HepG2 (cell line): ENCODE measurements around the gene FAM25C. TPM values are rescaled to one million over a fixed set of nuclear protein-coding genes. Genes with fewer than 3 reads are reported as not detected.
A peak's percentile ranks its signal among the peaks of the same experiment; 100 is the strongest.
"Not testable (repeated sequence)": the region's sequence is repeated elsewhere in the genome, so short reads cannot be mapped to it uniquely, and the experiment has no call there.

Experiments used
- ATAC-seq: fragments of 200-7000 bp; cut with Tn5 transposase; 3 replicates; pipeline ENCODE4 v1.9.1; 2020; ENCODE audit warnings: mild to moderate bottlenecking, moderate library complexity
- Bru-seq: library from RNA; stranded (reverse); fragments of 400-500 nt; gene quantifications from one replicate; lab custom pipeline; 2021; lab: Mats Ljungman, UMichigan
- BruChase-seq, 2 experiments: library from RNA; stranded (reverse); fragments of 400-500 nt; gene quantifications; one replicate each; lab custom pipeline; 2021; lab: Mats Ljungman, UMichigan
- BruUV-seq: library from RNA; stranded (reverse); fragments of 400-500 nt; replicated peaks from 2 replicates; lab custom pipeline; 2021; lab: Mats Ljungman, UMichigan
- CTCF ChIA-PET: fragments of 300-600 bp; formaldehyde crosslinking; extraction: SDS; loops from one replicate; lab custom pipeline; 2021; ENCODE audit warnings: low total read pairs, inconsistent platforms, low intra/inter-chr PET ratio; lab: Yijun Ruan, JAX
- POLR2A ChIA-PET: fragments of 350-600 bp; sonication (Branson Sonifier 250); formaldehyde crosslinking; loops from one replicate; lab custom pipeline; 2020; ENCODE audit warnings: antibody characterized with exemption, inconsistent platforms; lab: Yijun Ruan, JAX
- DNase-seq: peaks from one replicate; pipeline ENCODE4 v3.0.0-alpha.2; 2015; ENCODE audit warnings: low spot score
- FAIRE-seq: peaks from 3 replicates; lab custom pipeline; 2011; peaks lifted over from hg19 to GRCh38; lab: Jason Lieb, UNC
- H2AFZ ChIP-seq: one replicate; pipeline ENCODE4 v1.6.1; 2011; ENCODE audit warnings: low read length, inconsistent platforms
- H3K27ac ChIP-seq: fragments of 300-600 bp; 3 replicates; pipeline ENCODE4 v1.8.0; 2011; ENCODE audit warnings: mixed run types, mild to moderate bottlenecking, mixed read lengths, low read length, inconsistent platforms; ENCODE audit not compliant: insufficient read depth; ENCODE audit errors: extremely low read length
- H3K27me3 ChIP-seq, 2 experiments: fragments of 200-600 bp in 1 of 2; 2 replicates in 1 of 2; 3 replicates in 1 of 2; pipeline versions ENCODE4 v1.6.0 to v1.8.0; 2011; ENCODE audit warnings: low read length in 2 of 2, mild to moderate bottlenecking in 2 of 2, moderate library complexity in 2 of 2, inconsistent platforms in 1 of 2; ENCODE audit not compliant: insufficient read depth in 2 of 2, control insufficient read depth in 1 of 2
- H3K36me3 ChIP-seq, 2 experiments: fragments of 200-600 bp in 1 of 2; replicated peaks in 1 of 2; 2 replicates in 1 of 2; 3 replicates in 1 of 2; pipeline versions ENCODE4 v1.5.1 to v1.8.0; 2011; ENCODE audit warnings: low read length in 2 of 2, inconsistent platforms in 1 of 2; ENCODE audit not compliant: insufficient read depth in 2 of 2, control insufficient read depth in 1 of 2
- H3K4me1 ChIP-seq: 2 replicates; pipeline ENCODE4 v1.5.1; 2012; ENCODE audit warnings: low read length, inconsistent platforms; ENCODE audit not compliant: insufficient read depth
- H3K4me2 ChIP-seq: 2 replicates; pipeline ENCODE4 v1.6.0; 2011; ENCODE audit warnings: low read depth, low read length, inconsistent platforms
- H3K4me3 ChIP-seq, 3 experiments: fragments of 200-600 bp in 1 of 3; sonication (generic), shearing (Covaris generic) in 1 of 3; replicated peaks in 1 of 3; 2 replicates each; pipeline ENCODE4 v1.5.1; 2011 to 2016; ENCODE audit warnings: low read length in 3 of 3, inconsistent platforms in 2 of 3, low read depth in 2 of 3, mild to moderate bottlenecking in 2 of 3, control low read depth in 1 of 3, mixed read lengths in 1 of 3; ENCODE audit not compliant: insufficient read depth in 1 of 3
- H3K79me2 ChIP-seq: one replicate; pipeline ENCODE4 v1.6.1; 2011; ENCODE audit warnings: low read length, inconsistent platforms; ENCODE audit not compliant: insufficient read depth
- H3K9ac ChIP-seq: 2 replicates; pipeline ENCODE4 v1.6.0; 2011; ENCODE audit warnings: mild to moderate bottlenecking, low read depth, low read length, inconsistent platforms; ENCODE audit not compliant: insufficient read depth
- H3K9me3 ChIP-seq: 2 replicates; pipeline ENCODE4 v1.5.1; 2012; ENCODE audit warnings: mild to moderate bottlenecking, low read length
- H4K20me1 ChIP-seq: 2 replicates; pipeline ENCODE4 v1.6.0; 2011; ENCODE audit warnings: inconsistent platforms, mild to moderate bottlenecking, low read length, moderate library complexity; ENCODE audit not compliant: insufficient read depth
- WGBS: methylation state at CpG from one replicate; pipeline ENCODE4 v1.1.6; 2017; ENCODE audit warnings: low lambda C conversion rate; 5-methylcytosine and 5-hydroxymethylcytosine counted together
- in situ Hi-C: cut with HindIII; loops from 2 replicates; pipeline ENCODE4 v1.10.0; 2017; ENCODE audit warnings: low pct_unique_long_range_greater_than_20kb; ENCODE audit not compliant: extremely low pct_ligation_motif_present
- intact Hi-C: fragments of 100-400 bp; cut with micrococcal nuclease; formaldehyde crosslinking; loops from one replicate; pipeline ENCODE4 v1.10.0; 2022; ENCODE audit not compliant: unreplicated experiment
- long read RNA-seq, 2 experiments: library from RNA in 1 of 2; library from polyadenylated mRNA in 1 of 2; stranded (forward) in 1 of 2; unstranded in 1 of 2; transcript quantifications; one replicate each; pipeline ENCODE4 v2.0.0, GENCODE V29; 2019 to 2022
- polyA minus RNA-seq, 3 experiments: library from RNA; depleted of rRNA, polyadenylated mRNA; stranded (reverse); fragments of >200 nt; gene quantifications; 2 replicates each; pipeline ENCODE4 v1.2.3, GENCODE V29; 2011; ENCODE audit warnings: low replicate concordance in 1 of 3
- polyA plus RNA-seq, 8 experiments: library from polyadenylated mRNA; depleted of rRNA in 3 of 8; stranded (reverse) in 7 of 8; unstranded in 1 of 8; fragments of >200 nt; fragmentation: Illumina TruSeq in 4 of 8; extraction: Trizol in 4 of 8; gene quantifications; 2 replicates each; pipeline versions ENCODE4 v1.2.1 to v1.2.3, GENCODE V29; 2011 to 2016; ENCODE audit warnings: low read depth in 4 of 8, missing spikeins in 1 of 8, mixed read lengths in 1 of 8; ENCODE audit not compliant: insufficient read depth in 1 of 8
- total RNA-seq, 5 experiments: library from RNA; depleted of rRNA; stranded (reverse); fragments of >200 nt; fragmentation: Illumina TruSeq; extraction: Trizol; gene quantifications; 2 replicates each; pipeline ENCODE4 v1.2.3, GENCODE V29; 2016; ENCODE audit warnings: low read depth in 1 of 5

Gene FAM25C
- total RNA-seq (2016; rRNA removed; fragmentation: Illumina TruSeq; extraction: Trizol), result not detected in 2 replicates
- total RNA-seq (2016; cell fraction: cytosol; rRNA removed; fragmentation: Illumina TruSeq; extraction: Trizol; ENCODE audit: low read depth), result not detected in 2 replicates
- total RNA-seq (2016; cell fraction: insoluble cytoplasmic fraction; rRNA removed; fragmentation: Illumina TruSeq; extraction: Trizol), result not detected in 2 replicates
- total RNA-seq (2016; cell fraction: membrane; rRNA removed; fragmentation: Illumina TruSeq; extraction: Trizol), result not detected in 2 replicates
- not detected in 2 replicates for total RNA-seq (2016; cell fraction: nucleus; rRNA removed; fragmentation: Illumina TruSeq; extraction: Trizol)
- not detected in 2 replicates for polyA plus RNA-seq (2011; rRNA removed)
- not detected in 2 replicates for polyA plus RNA-seq (2011; cell fraction: cytosol; rRNA removed)
- polyA plus RNA-seq (2011; cell fraction: nucleus; rRNA removed), result not detected in 2 replicates
- polyA plus RNA-seq (2012), result not detected in 2 replicates
- polyA plus RNA-seq (2016; cell fraction: cytosol; fragmentation: Illumina TruSeq; extraction: Trizol; ENCODE audit: low read depth), result not detected in 2 replicates
- not detected in 2 replicates for polyA plus RNA-seq (2016; cell fraction: insoluble cytoplasmic fraction; fragmentation: Illumina TruSeq; extraction: Trizol; ENCODE audit: low read depth)
- not detected in 2 replicates for polyA plus RNA-seq (2016; cell fraction: membrane; fragmentation: Illumina TruSeq; extraction: Trizol; ENCODE audit: low read depth)
- not detected in 2 replicates for polyA plus RNA-seq (2016; cell fraction: nucleus; fragmentation: Illumina TruSeq; extraction: Trizol; ENCODE audit: insufficient read depth, low read depth)
- polyA minus RNA-seq (2011; rRNA and poly(A)+ RNA removed; ENCODE audit: low replicate concordance), result not detected in 2 replicates
- not detected in 2 replicates for polyA minus RNA-seq (2011; cell fraction: cytosol; rRNA and poly(A)+ RNA removed)
- polyA minus RNA-seq (2011; cell fraction: nucleus; rRNA and poly(A)+ RNA removed), result not detected in 2 replicates
- Bru-seq, nascent RNA, result not detected
- BruChase-seq, experiment 1, labeled RNA remaining after a 6-hour chase, result percentile 14 among the genes with signal in this experiment
- not detected for BruChase-seq, experiment 2, labeled RNA remaining after a 2-hour chase
- long read RNA-seq, experiment 1, result 0 reads
- long read RNA-seq, experiment 2, result 0 reads

DNA sequence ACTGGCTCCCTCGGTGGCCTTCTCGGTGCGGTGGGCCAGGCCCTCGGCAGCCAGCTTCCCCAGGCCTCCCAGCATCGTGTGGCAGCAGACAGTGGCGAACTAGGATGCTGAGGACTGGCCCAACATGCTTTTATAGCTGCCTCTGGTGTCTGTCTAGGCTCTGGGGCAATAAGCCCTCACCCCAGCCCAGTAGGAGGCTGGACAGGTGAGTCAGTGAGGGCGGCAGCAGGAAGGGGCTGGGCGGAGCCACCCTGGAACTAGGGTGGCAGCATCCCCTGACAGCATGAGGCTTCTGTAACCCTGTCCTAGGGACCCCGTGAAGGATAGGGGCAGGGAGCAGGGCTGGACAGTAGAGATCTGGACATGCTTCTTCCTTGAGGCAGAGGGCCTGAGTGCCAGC, at the start of gene FAM25C:
Gene FAM25C (minus strand): TSS at position 101 of the 400 bp plus-strand sequence. CDS start 26 bp downstream, at position 75.
- WGBS, result no CpG with 5 or more reads among the region's 9 CpGs
- CTCF ChIA-PET, FAIRE-seq: not testable (repeated sequence)

DNA sequence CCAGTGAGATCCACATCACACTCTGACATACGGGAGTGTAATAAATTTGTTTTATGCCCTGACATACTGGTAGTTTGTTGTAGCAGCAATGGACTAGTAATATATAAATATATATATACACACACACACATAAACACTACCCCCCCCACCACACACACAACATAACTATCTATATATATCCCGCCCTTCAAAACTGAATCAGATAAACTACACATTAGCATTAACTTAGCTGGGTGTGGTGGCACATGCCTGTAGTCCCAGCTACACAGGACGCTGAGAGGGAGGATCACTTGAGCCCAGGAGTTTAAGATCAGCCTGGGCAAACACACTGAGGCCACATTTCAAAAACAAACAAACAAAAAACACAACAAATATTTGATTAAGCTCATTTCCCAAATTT, 45.0 kb upstream of the FAM25C start:
- H3K9me3 ChIP-seq, H3K36me3 ChIP-seq, in situ Hi-C loops, H3K4me3 ChIP-seq, CTCF ChIA-PET, H4K20me1 ChIP-seq, intact Hi-C loops, H3K9ac ChIP-seq, H3K4me1 ChIP-seq, BruUV-seq, POLR2A ChIA-PET, FAIRE-seq, H3K4me2 ChIP-seq, DNase-seq, ATAC-seq, H3K79me2 ChIP-seq, H3K27me3 ChIP-seq, H3K27ac ChIP-seq, H2AFZ ChIP-seq: not testable (repeated sequence)
- WGBS, result 18% methylated on average over 2 of the region's 3 CpGs

More for the DNA sequence above, at the start of gene FAM25C:
- H3K4me2 ChIP-seq, H3K36me3 ChIP-seq, H3K79me2 ChIP-seq, H3K27ac ChIP-seq, H3K27me3 ChIP-seq, ATAC-seq, H3K9me3 ChIP-seq, POLR2A ChIA-PET, in situ Hi-C loops, H3K4me3 ChIP-seq, H3K9ac ChIP-seq, H2AFZ ChIP-seq, DNase-seq, H4K20me1 ChIP-seq, intact Hi-C loops, BruUV-seq, H3K4me1 ChIP-seq: not testable (repeated sequence)

DNA sequence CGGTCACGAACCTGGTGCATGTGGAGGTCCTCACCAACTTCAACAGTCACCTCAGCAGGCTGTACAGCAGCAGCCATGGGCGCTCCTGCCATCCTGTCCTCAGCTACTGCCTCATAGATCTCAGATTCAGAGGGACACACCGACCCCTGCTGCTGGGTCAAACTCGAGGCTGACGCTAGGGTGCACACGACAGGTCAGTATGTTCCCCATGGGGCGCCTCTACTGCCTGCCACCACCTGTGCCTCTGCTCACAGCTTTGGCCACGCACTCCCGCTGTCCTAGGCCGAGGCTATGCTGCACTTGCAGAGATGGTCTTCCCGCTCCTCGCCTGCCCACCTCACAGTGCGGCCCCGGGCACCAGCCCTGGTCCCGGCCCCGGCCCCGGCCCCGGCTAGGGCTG, 31.8 kb upstream of the FAM25C start:
- H3K9ac ChIP-seq, DNase-seq, H3K36me3 ChIP-seq, H3K4me2 ChIP-seq, intact Hi-C loops, H3K4me3 ChIP-seq, ATAC-seq, H2AFZ ChIP-seq, H3K4me1 ChIP-seq, FAIRE-seq, POLR2A ChIA-PET, BruUV-seq, in situ Hi-C loops, CTCF ChIA-PET, H3K9me3 ChIP-seq, H3K79me2 ChIP-seq, H4K20me1 ChIP-seq, H3K27ac ChIP-seq, H3K27me3 ChIP-seq: not testable (repeated sequence)
- WGBS, result 67% methylated on average over 3 of the region's 19 CpGs

DNA sequence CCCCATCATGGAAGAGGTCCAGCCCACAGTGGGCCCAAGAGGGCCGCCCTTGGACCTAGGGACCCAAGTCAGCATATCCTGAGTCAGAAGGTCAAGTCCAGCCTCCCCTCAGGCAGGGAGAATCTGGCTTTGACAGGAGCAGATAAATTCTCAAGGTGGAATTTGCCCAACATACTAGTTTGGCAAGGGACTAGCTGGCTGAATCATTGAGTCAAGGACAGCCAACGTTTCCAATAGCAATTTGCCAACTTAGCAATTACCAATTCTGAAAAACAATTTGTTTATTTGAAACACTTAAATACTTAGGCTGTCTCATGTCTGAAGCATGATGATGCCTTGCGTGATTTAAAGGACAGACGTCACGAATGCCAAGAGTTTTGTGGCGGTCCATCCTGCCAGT, 2.7 kb upstream of the FAM25C start:
- DNase-seq, ATAC-seq, intact Hi-C loops, H3K27ac ChIP-seq, H4K20me1 ChIP-seq, H3K79me2 ChIP-seq, H3K27me3 ChIP-seq, H3K9me3 ChIP-seq, H3K9ac ChIP-seq, H3K4me1 ChIP-seq, H3K4me3 ChIP-seq, FAIRE-seq, in situ Hi-C loops, H2AFZ ChIP-seq, POLR2A ChIA-PET, H3K36me3 ChIP-seq, H3K4me2 ChIP-seq, CTCF ChIA-PET, BruUV-seq: not testable (repeated sequence)
- 0% methylated on average over 1 of the region's 6 CpGs for WGBS
